ENCODE measurements around the gene HOGA1.

- TF ChIP-seq REST (IDR thresholded peaks at IDR 0.05; ENCODE audit: insufficient read depth in 1 of 2, low read depth in 2 of 2, low read length in 2 of 2) (no peak), POLR2AphosphoS5 (IDR thresholded peaks at IDR 0.05; ENCODE audit: low read depth, low read length) (no peak), SIN3A (IDR thresholded peaks at IDR 0.05; ENCODE audit: borderline replicate concordance, insufficient read depth, low read length) (no peak)
Measured at GRCh38 chr10:97584798-97585438, 729 bp downstream of the HOGA1 start.

Measured in PFSK-1 (cell line).